ENCODE data around the gene CAPN13.
A peak's percentile ranks its signal among the peaks of the same experiment; 100 is the strongest.

CAPN13 gene

GRCh38 chr2:30784682-30785081 lies 22.6 kb downstream of the CAPN13 start:
- no peak for DNase-seq

- DNase-seq: no peak
Measured at GRCh38 chr2:30781961-30782533, 25.2 kb downstream of the CAPN13 start.

GRCh38 chr2:30781451-30781850 lies 25.8 kb downstream of the CAPN13 start:
- DNase-seq: no peak

- DNase-seq: no peak
Measured at GRCh38 chr2:30780776-30781330, 26.4 kb downstream of the CAPN13 start.

GRCh38 chr2:30778611-30779010 lies 28.6 kb downstream of the CAPN13 start:
- no peak for DNase-seq

GRCh38 chr2:30777661-30778505 lies 29.4 kb downstream of the CAPN13 start:
- DNase-seq: no peak

- DNase-seq: no peak
Measured at GRCh38 chr2:30776831-30777635, 30.2 kb downstream of the CAPN13 start.

GRCh38 chr2:30775833-30776232 lies 31.4 kb downstream of the CAPN13 start:
- DNase-seq: no peak

- DNase-seq: no peak
Measured at GRCh38 chr2:30772021-30772705, 35.1 kb downstream of the CAPN13 start.

GRCh38 chr2:30770816-30771576 lies 36.2 kb downstream of the CAPN13 start:
- DNase-seq: no peak

- no peak for DNase-seq
Measured at GRCh38 chr2:30769891-30770462, 37.3 kb downstream of the CAPN13 start.

GRCh38 chr2:30769481-30769780 lies 37.8 kb downstream of the CAPN13 start:
- no peak for DNase-seq

GRCh38 chr2:30768708-30769480 lies 38.4 kb downstream of the CAPN13 start:
- no peak for DNase-seq

GRCh38 chr2:30768036-30768686 lies 39.1 kb downstream of the CAPN13 start:
- DNase-seq: no peak

- DNase-seq: no peak
Measured at GRCh38 chr2:30766666-30767065, 40.6 kb downstream of the CAPN13 start.

- no peak for DNase-seq
Measured at GRCh38 chr2:30765876-30766470, 41.3 kb downstream of the CAPN13 start.

- no peak for DNase-seq
Measured at GRCh38 chr2:30765191-30765590, 42.1 kb downstream of the CAPN13 start.

- no peak for DNase-seq
Measured at GRCh38 chr2:30764021-30764800, 43.0 kb downstream of the CAPN13 start.

- peak; percentile 74 for DNase-seq
Measured at GRCh38 chr2:30763151-30763660, 44.0 kb downstream of the CAPN13 start.

Measured in EL (cell line).